Lower leg skin (tissue), 4 donors: ENCODE measurements around the gene ACTG1. TPM values are rescaled to one million over a fixed set of nuclear protein-coding genes. Genes with fewer than 3 reads are reported as not detected.

Experiments used
- DNase-seq, 2 donors: peaks; one replicate each; pipeline ENCODE4 v3.0.0-alpha.2; 2019; ENCODE audit warnings: low spot score in 2 of 2
- H3K4me3 ChIP-seq: fragments of 200-600 bp; sonication (generic); 2 replicates; pipeline ENCODE4 v1.5.1; 2017; ENCODE audit warnings: mild to moderate bottlenecking, low read depth; ENCODE audit not compliant: poor library complexity, severe bottlenecking
- CTCF ChIP-seq, 3 donors: fragments of 450-650 bp; IDR thresholded peaks; one replicate each; pipeline ENCODE4 v1.5.1; 2016; ENCODE audit warnings: antibody characterized with exemption in 3 of 3, mild to moderate bottlenecking in 3 of 3, moderate library complexity in 2 of 3
- POLR2A ChIP-seq, 2 donors: fragments of 450-650 bp; IDR thresholded peaks; one replicate each; pipeline ENCODE4 v1.6.1; 2016 to 2017; ENCODE audit warnings: antibody characterized with exemption in 2 of 2, mild to moderate bottlenecking in 1 of 2, moderate library complexity in 1 of 2
- WGBS, 2 donors: methylation state at CpG; one replicate each; pipeline ENCODE4 v1.1.5; 2018; 5-methylcytosine and 5-hydroxymethylcytosine counted together
- intact Hi-C: fragments of 100-400 bp; cut with DNase I; formaldehyde crosslinking; loops from one replicate; pipeline ENCODE4 v1.15.0; 2023; ENCODE audit warnings: low total_unique reads
- total RNA-seq, 4 donors: library from RNA; depleted of rRNA; stranded (reverse); fragments of >200 nt; gene quantifications; one replicate each; pipeline ENCODE4 v1.1.0, GENCODE V29; 2016

The ACTG1 gene
- total RNA-seq, 4 donors from 2014 or later: 3,349 to 4,521 (median 4,085) TPM

GRCh38 chr17:81524865-81525159 lies 12.2 kb upstream of the ACTG1 start:
- TF ChIP-seq POLR2A (IDR thresholded peaks at IDR 0.05) (no peak), CTCF (IDR thresholded peaks at IDR 0.05) (no peak)
- 90 to 96% methylated on average over 4 to 7 of the region's 8 CpGs for WGBS, 2 donors
- intact Hi-C loops: no loop called here
- no peak for DNase-seq
- no peak overlapping the region for H3K4me3 ChIP-seq

- WGBS, 2 donors: 66 to 77% methylated on average over 15 of the region's 18 CpGs
- no peak overlapping the region for H3K4me3 ChIP-seq
- intact Hi-C loops: no loop called here
- no peak for DNase-seq
- TF ChIP-seq POLR2A (IDR thresholded peaks at IDR 0.05) (no peak), CTCF (IDR thresholded peaks at IDR 0.05) (no peak)
Measured at GRCh38 chr17:81524039-81524864, 11.7 kb upstream of the ACTG1 start.

GRCh38 chr17:81523402-81524038 lies 10.9 kb upstream of the ACTG1 start:
- WGBS, 2 donors: 31 to 32% methylated on average over 12 to 14 of the region's 17 CpGs
- no peak overlapping the region for H3K4me3 ChIP-seq
- TF ChIP-seq CTCF (IDR thresholded peaks at IDR 0.05) (no peak), POLR2A (IDR thresholded peaks at IDR 0.05) (no peak)
- DNase-seq: no peak
- intact Hi-C loops: no loop called here

- no peak overlapping the region for H3K4me3 ChIP-seq
- WGBS, 2 donors: 65 to 72% methylated on average over 26 of the region's 26 CpGs
- no peak for DNase-seq
- intact Hi-C loops: no loop called here
- TF ChIP-seq POLR2A (IDR thresholded peaks at IDR 0.05): no peak
- TF ChIP-seq CTCF (IDR thresholded peaks at IDR 0.05): no peak
Measured at GRCh38 chr17:81522491-81523401, 10.1 kb upstream of the ACTG1 start.

- 73 to 89% methylated on average over 6 to 14 of the region's 14 CpGs for WGBS, 2 donors
- intact Hi-C loops: no loop called here
- DNase-seq: no peak
- no peak overlapping the region for H3K4me3 ChIP-seq
- TF ChIP-seq CTCF (IDR thresholded peaks at IDR 0.05) (no peak), POLR2A (IDR thresholded peaks at IDR 0.05) (no peak)
Measured at GRCh38 chr17:81520021-81520901, 7.7 kb upstream of the ACTG1 start.
